Caco-2 (cell line): ENCODE measurements around the gene SETD5. TPM values are rescaled to one million over a fixed set of nuclear protein-coding genes. Genes with fewer than 3 reads are reported as not detected.

Experiments
- BruUV-seq: library from RNA; stranded (reverse); fragments of 400-500 nt; replicated peaks from 2 replicates; lab custom pipeline; 2021; lab: Mats Ljungman, UMichigan
- CTCF ChIA-PET: fragments of 300-600 bp; sonication (Branson Sonifier 250); formaldehyde crosslinking; loops from one replicate; lab custom pipeline; 2022; ENCODE audit warnings: antibody characterized with exemption; lab: Charles Lee
- POLR2A ChIA-PET: fragments of 300-600 bp; sonication (Branson Sonifier 250); formaldehyde crosslinking; loops from one replicate; lab custom pipeline; 2022; ENCODE audit warnings: antibody characterized with exemption; lab: Charles Lee
- DNase-seq, 2 experiments: peaks; one replicate each; pipeline versions ENCODE4 v3.0.0 to v3.0.0-alpha.2; 2020 to 2022
- H3K27me3 ChIP-seq: replicated peaks from 2 replicates; pipeline ENCODE4 v1.6.0; 2011; ENCODE audit warnings: low read length; ENCODE audit not compliant: control insufficient read depth, insufficient read depth
- H3K36me3 ChIP-seq: 2 replicates; pipeline ENCODE4 v1.5.1; 2011; ENCODE audit warnings: low read length; ENCODE audit not compliant: control insufficient read depth, insufficient read depth
- H3K4me1 ChIP-seq: fragments of 250-450 bp; sonication (Bioruptor Pico); 2 replicates; pipeline ENCODE4 v1.5.1; 2020; ENCODE audit warnings: mild to moderate bottlenecking
- H3K4me3 ChIP-seq: 2 replicates; pipeline ENCODE4 v1.5.1; 2011; ENCODE audit warnings: low read depth, mild to moderate bottlenecking, control low read depth, low read length
- H3K9me3 ChIP-seq: fragments of 250-450 bp; sonication (Bioruptor Pico); 2 replicates; pipeline ENCODE4 v1.5.1; 2020; ENCODE audit warnings: mild to moderate bottlenecking, moderate library complexity
- H3K27ac Mint-ChIP-seq: one replicate; pipeline ENCODE4 v1.8.0; 2022; ENCODE audit warnings: mixed read lengths; ENCODE audit not compliant: unreplicated experiment
- H3K27me3 Mint-ChIP-seq: one replicate; pipeline ENCODE4 v1.8.0; 2022; ENCODE audit warnings: mixed read lengths; ENCODE audit not compliant: insufficient read depth, unreplicated experiment
- H3K36me3 Mint-ChIP-seq: one replicate; pipeline ENCODE4 v1.8.0; 2022; ENCODE audit warnings: mild to moderate bottlenecking, mixed read lengths; ENCODE audit not compliant: insufficient read depth, unreplicated experiment
- H3K4me1 Mint-ChIP-seq: one replicate; pipeline ENCODE4 v1.8.0; 2022; ENCODE audit warnings: low read depth, mixed read lengths; ENCODE audit not compliant: unreplicated experiment
- H3K4me3 Mint-ChIP-seq: one replicate; pipeline ENCODE4 v1.8.0; 2022; ENCODE audit warnings: mild to moderate bottlenecking, moderate library complexity, mixed read lengths; ENCODE audit not compliant: unreplicated experiment
- H3K9me3 Mint-ChIP-seq: one replicate; pipeline ENCODE4 v1.8.0; 2022; ENCODE audit warnings: mixed read lengths; ENCODE audit not compliant: unreplicated experiment
- intact Hi-C: fragments of 100-400 bp; cut with micrococcal nuclease; formaldehyde crosslinking; loops from one replicate; pipeline ENCODE4 v1.10.0; 2022; ENCODE audit not compliant: unreplicated experiment
- total RNA-seq: library from RNA; stranded (reverse); gene quantifications from 2 replicates; pipeline ENCODE4 v1.2.3, GENCODE V29; 2022
- TF ChIP-seq, protein P1 (sequence below), 2 experiments: fragments of 200-600 bp in 1 of 2; IDR thresholded peaks; 1 replicate in 1 of 2; 2 replicates in 1 of 2; pipeline versions ENCODE4 v1.5.1 to v1.8.0; 2011 to 2022; ENCODE audit warnings: antibody characterized with exemption in 1 of 2, control low read depth in 1 of 2, inconsistent platforms in 1 of 2, low read depth in 1 of 2, low read length in 1 of 2, mild to moderate bottlenecking in 1 of 2, moderate library complexity in 1 of 2; ENCODE audit not compliant: insufficient read depth in 1 of 2, severe bottlenecking in 1 of 2, unreplicated experiment in 1 of 2

Gene SETD5
- total RNA-seq, 1 experiment from 2014 or later, result 140 TPM

DNA sequence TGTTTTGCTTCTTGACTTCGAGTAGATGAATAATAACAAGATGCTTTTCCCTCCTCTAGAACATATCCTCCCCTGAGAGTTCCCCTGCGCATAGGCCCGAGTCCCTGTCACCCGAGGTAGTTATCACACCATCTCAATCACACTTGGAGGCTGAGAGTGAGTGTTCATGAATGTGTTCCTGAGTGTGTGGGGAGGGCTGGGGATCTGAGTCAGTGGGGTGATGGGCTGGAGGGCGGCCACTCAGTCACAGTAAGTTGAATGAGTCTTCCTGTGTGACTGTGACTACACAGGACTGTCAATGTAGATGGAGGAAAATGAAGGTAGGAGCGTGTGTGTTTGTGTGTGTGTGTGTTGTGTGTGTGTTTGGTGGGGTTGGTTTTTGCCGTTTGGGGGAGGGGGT, 71.0 kb downstream of the SETD5 start:
- TF ChIP-seq, protein P1, sequence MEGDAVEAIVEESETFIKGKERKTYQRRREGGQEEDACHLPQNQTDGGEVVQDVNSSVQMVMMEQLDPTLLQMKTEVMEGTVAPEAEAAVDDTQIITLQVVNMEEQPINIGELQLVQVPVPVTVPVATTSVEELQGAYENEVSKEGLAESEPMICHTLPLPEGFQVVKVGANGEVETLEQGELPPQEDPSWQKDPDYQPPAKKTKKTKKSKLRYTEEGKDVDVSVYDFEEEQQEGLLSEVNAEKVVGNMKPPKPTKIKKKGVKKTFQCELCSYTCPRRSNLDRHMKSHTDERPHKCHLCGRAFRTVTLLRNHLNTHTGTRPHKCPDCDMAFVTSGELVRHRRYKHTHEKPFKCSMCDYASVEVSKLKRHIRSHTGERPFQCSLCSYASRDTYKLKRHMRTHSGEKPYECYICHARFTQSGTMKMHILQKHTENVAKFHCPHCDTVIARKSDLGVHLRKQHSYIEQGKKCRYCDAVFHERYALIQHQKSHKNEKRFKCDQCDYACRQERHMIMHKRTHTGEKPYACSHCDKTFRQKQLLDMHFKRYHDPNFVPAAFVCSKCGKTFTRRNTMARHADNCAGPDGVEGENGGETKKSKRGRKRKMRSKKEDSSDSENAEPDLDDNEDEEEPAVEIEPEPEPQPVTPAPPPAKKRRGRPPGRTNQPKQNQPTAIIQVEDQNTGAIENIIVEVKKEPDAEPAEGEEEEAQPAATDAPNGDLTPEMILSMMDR (IDR thresholded peaks at IDR 0.05; ENCODE audit: insufficient read depth in 1 of 2, low read depth in 1 of 2, low read length in 1 of 2, severe bottlenecking in 1 of 2, unreplicated experiment in 1 of 2), result no peak
- no peak for DNase-seq
- Histone ChIP-seq H3K36me3 (peaks cover 13% of the 10 kb centered on the region), H3K4me1 (no peaks in the 10 kb centered on the region), H3K9me3 (no peaks in the 10 kb centered on the region), H3K27me3 (no peaks in the 10 kb centered on the region), H3K4me3 (no peak overlapping the region)
- Mint-ChIP-seq H3K27ac (no peak overlapping the region), H3K9me3 (no peaks in the 10 kb centered on the region), H3K27me3 (no peaks in the 10 kb centered on the region), H3K36me3 (peaks cover 94% of the 10 kb centered on the region), H3K4me3 (no peak overlapping the region), H3K4me1 (no peaks in the 10 kb centered on the region)
- ChIA-PET CTCF (no interaction called here), POLR2A (no interaction called here)
- intact Hi-C loops, result no loop called here
- BruUV-seq, result no TSS peak

GRCh38 chr3:9469986-9470385, 72.6 kb downstream of the SETD5 start:
- intact Hi-C loops, result no loop called here
- TF ChIP-seq, protein P1 (IDR thresholded peaks at IDR 0.05; ENCODE audit: insufficient read depth in 1 of 2, low read depth in 1 of 2, low read length in 1 of 2, severe bottlenecking in 1 of 2, unreplicated experiment in 1 of 2), result no peak
- no peaks in the 10 kb centered on the region for H3K9me3 Mint-ChIP-seq
- Histone ChIP-seq H3K36me3 (peaks cover 8% of the 10 kb centered on the region), H3K4me1 (no peaks in the 10 kb centered on the region), H3K9me3 (no peaks in the 10 kb centered on the region), H3K4me3 (no peak overlapping the region), H3K27me3 (no peaks in the 10 kb centered on the region)
- ChIA-PET CTCF (no interaction called here), POLR2A (no interaction called here)
- no peak for DNase-seq
- no peak overlapping the region for H3K27ac Mint-ChIP-seq
- no peaks in the 10 kb centered on the region for H3K4me1 Mint-ChIP-seq
- no TSS peak for BruUV-seq
- no peak overlapping the region for H3K4me3 Mint-ChIP-seq
- no peaks in the 10 kb centered on the region for H3K27me3 Mint-ChIP-seq
- H3K36me3 Mint-ChIP-seq, result peaks cover 94% of the 10 kb centered on the region

DNA sequence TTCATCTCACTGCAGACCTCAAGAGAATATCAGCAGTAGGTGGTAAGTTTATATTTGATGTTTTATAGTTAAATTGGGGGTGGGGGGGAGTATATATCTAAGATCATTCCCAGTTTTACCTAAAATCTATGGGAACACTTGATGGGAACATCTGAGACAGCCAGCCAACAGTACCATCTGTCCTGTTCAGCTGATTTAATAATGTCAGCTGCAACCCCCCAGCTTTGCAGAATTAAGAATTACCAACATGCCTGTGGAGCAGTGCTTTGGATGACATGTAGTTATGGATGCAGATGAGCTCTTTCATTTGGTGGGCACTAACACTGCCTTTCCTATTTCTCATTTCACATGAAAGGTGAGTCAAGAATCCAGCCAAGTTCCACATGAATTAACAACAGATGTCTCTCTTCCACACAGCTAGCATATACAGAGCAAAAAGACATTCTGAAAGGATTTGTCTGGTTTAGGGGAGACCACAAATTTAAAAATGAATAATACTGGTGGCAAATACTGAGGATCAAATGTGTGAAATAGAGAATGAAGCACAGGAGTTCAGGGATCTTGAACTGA, 76.2 kb downstream of the SETD5 start:
- H3K27ac Mint-ChIP-seq, result no peak overlapping the region
- Histone ChIP-seq H3K9me3 (no peaks in the 10 kb centered on the region), H3K36me3 (peaks cover 7% of the 10 kb centered on the region; the same call in 1 of the 2 replicates), H3K4me3 (no peak overlapping the region), H3K4me1 (no peaks in the 10 kb centered on the region), H3K27me3 (no peaks in the 10 kb centered on the region)
- H3K4me1 Mint-ChIP-seq, result no peaks in the 10 kb centered on the region
- TF ChIP-seq, protein P1 (IDR thresholded peaks at IDR 0.05; ENCODE audit: insufficient read depth in 1 of 2, low read depth in 1 of 2, low read length in 1 of 2, severe bottlenecking in 1 of 2, unreplicated experiment in 1 of 2), result no peak
- H3K9me3 Mint-ChIP-seq, result no peaks in the 10 kb centered on the region
- no TSS peak for BruUV-seq
- CTCF ChIA-PET, result no interaction called here
- POLR2A ChIA-PET, result no interaction called here
- DNase-seq, result no peak
- H3K36me3 Mint-ChIP-seq, result peaks cover 92% of the 10 kb centered on the region
- H3K4me3 Mint-ChIP-seq, result no peak overlapping the region
- intact Hi-C loops, result no loop called here
- no peaks in the 10 kb centered on the region for H3K27me3 Mint-ChIP-seq
